ENCODE measurements around the gene KTN1.

KTN1 gene

GRCh38 chr14:55579724-55580469 is at the start of gene KTN1:
Gene KTN1, plus strand, starts transcription at chr14:55580207. Its CDS starts 31,842 bp downstream, at chr14:55612049.
- Mint-ChIP-seq H3K4me3 (peak within 1 kb of the TSS; percentile 96), H3K36me3 (no peaks in the 10 kb centered on the region), H3K27ac (peak within 1 kb of the TSS; percentile 97), H3K4me1 (peaks cover 25% of the 10 kb centered on the region), H3K27me3 (no peaks in the 10 kb centered on the region), H3K9me3 (no peaks in the 10 kb centered on the region)

- peaks cover 2% of the 10 kb centered on the region for H3K36me3 Mint-ChIP-seq
- no peak overlapping the region for H3K4me3 Mint-ChIP-seq
- H3K9me3 Mint-ChIP-seq: no peaks in the 10 kb centered on the region
These were observed 49.5 kb upstream of the KTN1 start for GRCh38 chr14:55530464-55530863.

GRCh38 chr14:55532645-55533344 is 47.2 kb upstream of the KTN1 start:
- Mint-ChIP-seq H3K4me1 (no peaks in the 10 kb centered on the region), H3K9me3 (peaks cover 6% of the 10 kb centered on the region), H3K27me3 (no peaks in the 10 kb centered on the region), H3K27ac (no peak overlapping the region), H3K4me3 (no peak overlapping the region), H3K36me3 (peaks cover 5% of the 10 kb centered on the region)

More at GRCh38 chr14:55530464-55530863, 49.5 kb upstream of the KTN1 start:
- Mint-ChIP-seq H3K27ac (no peak overlapping the region), H3K4me1 (no peaks in the 10 kb centered on the region), H3K27me3 (no peaks in the 10 kb centered on the region)

GRCh38 chr14:55533960-55534359 is 46.0 kb upstream of the KTN1 start:
- Mint-ChIP-seq H3K27ac (no peak overlapping the region), H3K9me3 (peaks cover 6% of the 10 kb centered on the region), H3K27me3 (no peaks in the 10 kb centered on the region), H3K4me1 (no peaks in the 10 kb centered on the region), H3K4me3 (no peak overlapping the region), H3K36me3 (peaks cover 4% of the 10 kb centered on the region)

GRCh38 chr14:55535516-55536203 is 44.3 kb upstream of the KTN1 start:
- no peak overlapping the region for H3K27ac Mint-ChIP-seq
- H3K4me3 Mint-ChIP-seq: no peak overlapping the region
- H3K9me3 Mint-ChIP-seq: peaks cover 6% of the 10 kb centered on the region
- no peaks in the 10 kb centered on the region for H3K4me1 Mint-ChIP-seq
- no peaks in the 10 kb centered on the region for H3K27me3 Mint-ChIP-seq
- H3K36me3 Mint-ChIP-seq: peaks cover 4% of the 10 kb centered on the region

GRCh38 chr14:55536204-55536708 is 43.8 kb upstream of the KTN1 start:
- peaks cover 6% of the 10 kb centered on the region for H3K9me3 Mint-ChIP-seq
- no peaks in the 10 kb centered on the region for H3K27me3 Mint-ChIP-seq
- H3K27ac Mint-ChIP-seq: no peak overlapping the region
- no peak overlapping the region for H3K4me3 Mint-ChIP-seq
- peaks cover 4% of the 10 kb centered on the region for H3K36me3 Mint-ChIP-seq
- H3K4me1 Mint-ChIP-seq: no peaks in the 10 kb centered on the region

GRCh38 chr14:55537782-55538181 is 42.2 kb upstream of the KTN1 start:
- Mint-ChIP-seq H3K4me1 (no peaks in the 10 kb centered on the region), H3K4me3 (no peak overlapping the region), H3K27me3 (no peaks in the 10 kb centered on the region), H3K27ac (no peak overlapping the region), H3K9me3 (peaks cover 6% of the 10 kb centered on the region), H3K36me3 (peaks cover 4% of the 10 kb centered on the region)

GRCh38 chr14:55539975-55540374 is 40.0 kb upstream of the KTN1 start:
- no peaks in the 10 kb centered on the region for H3K27me3 Mint-ChIP-seq
- H3K27ac Mint-ChIP-seq: no peak overlapping the region
- H3K36me3 Mint-ChIP-seq: peaks cover 4% of the 10 kb centered on the region
- no peaks in the 10 kb centered on the region for H3K4me1 Mint-ChIP-seq
- H3K9me3 Mint-ChIP-seq: peaks cover 6% of the 10 kb centered on the region
- H3K4me3 Mint-ChIP-seq: no peak overlapping the region

GRCh38 chr14:55540847-55541773 is 38.9 kb upstream of the KTN1 start:
- Mint-ChIP-seq H3K27me3 (no peaks in the 10 kb centered on the region), H3K36me3 (peaks cover 4% of the 10 kb centered on the region), H3K4me1 (no peaks in the 10 kb centered on the region), H3K9me3 (peaks cover 6% of the 10 kb centered on the region), H3K4me3 (no peak overlapping the region), H3K27ac (no peak overlapping the region)

- peaks cover 2% of the 10 kb centered on the region for H3K36me3 Mint-ChIP-seq
These were observed 34.2 kb upstream of the KTN1 start for GRCh38 chr14:55545779-55546178.

GRCh38 chr14:55546212-55546874 is 33.7 kb upstream of the KTN1 start:
- H3K27ac Mint-ChIP-seq: no peak overlapping the region
- H3K36me3 Mint-ChIP-seq: peaks cover 2% of the 10 kb centered on the region
- H3K9me3 Mint-ChIP-seq: peaks cover 6% of the 10 kb centered on the region
- H3K4me1 Mint-ChIP-seq: no peaks in the 10 kb centered on the region
- no peak overlapping the region for H3K4me3 Mint-ChIP-seq
- H3K27me3 Mint-ChIP-seq: no peaks in the 10 kb centered on the region

More at GRCh38 chr14:55545779-55546178, 34.2 kb upstream of the KTN1 start:
- Mint-ChIP-seq H3K27me3 (no peaks in the 10 kb centered on the region), H3K27ac (no peak overlapping the region), H3K9me3 (peaks cover 6% of the 10 kb centered on the region), H3K4me3 (no peak overlapping the region), H3K4me1 (no peaks in the 10 kb centered on the region)

- Mint-ChIP-seq H3K27ac (no peak overlapping the region), H3K36me3 (peaks cover 2% of the 10 kb centered on the region), H3K27me3 (no peaks in the 10 kb centered on the region), H3K9me3 (peaks cover 6% of the 10 kb centered on the region), H3K4me1 (no peaks in the 10 kb centered on the region), H3K4me3 (no peak overlapping the region)
These were observed 32.2 kb upstream of the KTN1 start for GRCh38 chr14:55547650-55548315.

GRCh38 chr14:55553791-55554190 is 26.2 kb upstream of the KTN1 start:
- no peaks in the 10 kb centered on the region for H3K4me1 Mint-ChIP-seq

More at GRCh38 chr14:55553791-55554190, 26.2 kb upstream of the KTN1 start:
- Mint-ChIP-seq H3K9me3 (peaks cover 6% of the 10 kb centered on the region), H3K27ac (no peak overlapping the region), H3K36me3 (peaks cover 13% of the 10 kb centered on the region), H3K4me3 (no peak overlapping the region), H3K27me3 (no peaks in the 10 kb centered on the region)

Measured in activated naive CD4-positive, alpha-beta T cell treated with anti-CD3 and anti-CD28 coated beads, Interleukin-2, amount 50 U/mL, for 24 hours (primary cell).